Ureter (tissue), 1 donor: Measurements from ENCODE around the gene WDFY2. TPM values are rescaled to one million over a fixed set of nuclear protein-coding genes. Genes with fewer than 3 reads are reported as not detected.
A peak's percentile ranks its signal among the peaks of the same experiment; 100 is the strongest.
"Not testable (repeated sequence)": the region's sequence is repeated elsewhere in the genome, so short reads cannot be mapped to it uniquely, and the experiment has no call there.

ENCODE experiments used
- DNase-seq: peaks from one replicate; pipeline ENCODE4 v3.0.0-alpha.2; 2020; ENCODE audit warnings: low spot score
- total RNA-seq: library from RNA; stranded (reverse); gene quantifications from one replicate; pipeline ENCODE4 v1.2.4, GENCODE V29; 2023
- donor health status: DM: yes; HTN: yes; CAD: no.

Gene WDFY2, protein sequence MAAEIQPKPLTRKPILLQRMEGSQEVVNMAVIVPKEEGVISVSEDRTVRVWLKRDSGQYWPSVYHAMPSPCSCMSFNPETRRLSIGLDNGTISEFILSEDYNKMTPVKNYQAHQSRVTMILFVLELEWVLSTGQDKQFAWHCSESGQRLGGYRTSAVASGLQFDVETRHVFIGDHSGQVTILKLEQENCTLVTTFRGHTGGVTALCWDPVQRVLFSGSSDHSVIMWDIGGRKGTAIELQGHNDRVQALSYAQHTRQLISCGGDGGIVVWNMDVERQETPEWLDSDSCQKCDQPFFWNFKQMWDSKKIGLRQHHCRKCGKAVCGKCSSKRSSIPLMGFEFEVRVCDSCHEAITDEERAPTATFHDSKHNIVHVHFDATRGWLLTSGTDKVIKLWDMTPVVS
- 17.2 TPM for total RNA-seq

DNA sequence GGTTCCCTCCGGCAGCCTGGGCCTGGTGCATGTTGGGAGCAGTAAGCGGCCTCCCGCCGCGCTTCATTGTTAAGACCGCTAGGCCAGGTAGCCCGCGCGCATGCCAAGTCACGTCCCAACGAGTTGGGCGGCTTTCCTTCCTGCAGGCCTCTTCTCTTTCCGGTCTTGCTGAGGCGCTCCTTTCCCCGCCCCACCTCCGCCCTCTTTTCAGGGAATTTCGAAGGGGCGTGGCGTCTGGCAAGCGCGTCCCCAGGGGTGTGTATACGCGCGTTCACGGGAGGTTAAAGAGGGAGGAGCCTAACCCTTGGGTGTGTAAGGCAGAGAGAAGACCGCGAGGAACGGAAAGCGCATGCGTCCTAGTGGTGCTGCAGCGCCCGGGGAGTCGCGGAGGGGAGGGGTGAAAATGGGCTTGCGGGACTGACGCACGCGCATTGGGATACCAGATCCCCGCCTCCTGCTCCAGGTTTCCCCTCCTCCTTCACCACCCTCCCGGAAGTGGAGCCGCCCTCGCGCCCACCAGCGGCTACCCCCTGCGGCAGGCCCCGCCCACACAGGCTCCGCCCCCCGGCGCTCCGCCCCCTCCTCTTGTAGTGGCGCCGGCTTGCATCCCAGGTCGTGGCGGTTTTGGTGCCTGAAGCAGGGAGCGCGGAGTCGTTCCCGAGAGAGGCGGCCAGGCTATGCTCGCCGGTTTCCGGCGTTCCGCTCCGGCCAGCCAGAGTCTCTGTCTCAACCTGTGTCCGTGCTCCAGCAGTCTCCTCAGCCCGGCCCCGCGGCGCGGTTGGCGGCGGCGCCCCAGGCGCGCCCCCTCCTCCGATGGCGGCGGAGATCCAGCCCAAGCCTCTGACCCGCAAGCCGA, at the start of gene WDFY2:
WDFY2 (plus strand) TSS at position 588 of the 856 bp plus-strand sequence; CDS start at position 814, 226 bp downstream.
- peak; percentile 100 for DNase-seq

DNA sequence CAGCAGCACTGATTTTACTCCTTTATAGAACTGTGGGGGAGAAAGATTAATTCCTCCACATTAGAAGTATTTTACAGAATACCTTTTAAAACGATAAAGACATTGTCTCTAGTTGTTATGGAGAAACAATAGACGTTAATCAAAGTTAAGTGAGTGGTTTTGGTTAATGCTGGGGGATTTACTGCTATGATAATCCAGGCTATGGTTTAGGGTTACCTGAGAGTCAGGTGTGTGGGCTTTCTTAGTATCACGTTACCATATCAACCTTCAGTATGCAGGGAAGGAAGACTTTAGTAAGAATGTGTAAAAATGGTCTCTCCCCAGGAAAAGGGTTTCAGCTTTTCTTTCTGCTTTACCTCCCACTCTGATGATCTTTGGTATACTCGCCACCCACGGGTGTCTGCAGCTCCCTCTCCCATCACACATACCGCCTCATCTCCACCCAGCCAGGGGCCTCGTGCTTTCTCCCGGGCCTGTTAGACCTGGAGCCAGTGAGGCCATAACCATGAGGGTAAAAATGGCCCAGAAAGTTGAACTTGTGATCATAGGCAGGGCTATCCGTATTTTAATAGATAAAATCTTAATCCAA, 45.6 kb upstream of the WDFY2 start:
- DNase-seq, result no peak

DNA sequence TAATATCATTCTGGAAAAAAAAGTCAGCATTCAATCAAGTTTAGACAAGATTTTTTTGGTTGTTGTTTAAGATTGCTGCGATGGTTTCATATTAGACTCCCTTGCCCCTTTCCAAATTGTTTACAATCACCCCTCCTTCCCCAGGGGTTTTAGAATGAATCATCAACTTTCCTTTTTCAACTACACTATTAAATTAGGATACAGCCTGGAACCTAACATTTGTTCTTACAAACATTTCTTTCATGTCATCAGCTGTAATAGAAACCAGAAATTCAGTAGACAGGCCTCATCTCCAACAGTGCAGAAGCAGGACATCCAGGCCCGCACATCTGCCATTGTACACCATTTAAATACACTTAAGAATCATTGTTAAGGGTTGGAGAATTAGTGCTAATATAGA, 44.4 kb upstream of the WDFY2 start:
- no peak for DNase-seq

DNA sequence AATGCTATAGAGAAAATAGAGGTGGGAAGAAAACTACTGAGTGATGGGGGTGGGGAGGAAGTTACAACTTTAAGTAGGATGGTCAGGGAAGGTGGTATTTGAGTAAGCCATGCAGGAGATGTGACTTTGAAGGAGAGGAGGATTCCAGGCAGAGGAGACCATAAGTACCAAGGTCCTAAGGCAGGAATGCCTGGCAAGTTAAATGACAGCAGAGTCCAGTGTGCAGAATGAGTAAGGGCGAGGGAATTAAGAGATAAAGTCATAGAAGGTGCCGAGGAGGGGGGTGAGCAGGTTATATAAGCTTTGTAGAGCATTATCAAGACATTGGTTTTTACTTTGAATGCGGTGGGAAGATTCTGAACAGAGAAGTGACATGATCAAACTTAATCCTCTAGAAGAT, 43.2 kb upstream of the WDFY2 start:
- no peak for DNase-seq

DNA sequence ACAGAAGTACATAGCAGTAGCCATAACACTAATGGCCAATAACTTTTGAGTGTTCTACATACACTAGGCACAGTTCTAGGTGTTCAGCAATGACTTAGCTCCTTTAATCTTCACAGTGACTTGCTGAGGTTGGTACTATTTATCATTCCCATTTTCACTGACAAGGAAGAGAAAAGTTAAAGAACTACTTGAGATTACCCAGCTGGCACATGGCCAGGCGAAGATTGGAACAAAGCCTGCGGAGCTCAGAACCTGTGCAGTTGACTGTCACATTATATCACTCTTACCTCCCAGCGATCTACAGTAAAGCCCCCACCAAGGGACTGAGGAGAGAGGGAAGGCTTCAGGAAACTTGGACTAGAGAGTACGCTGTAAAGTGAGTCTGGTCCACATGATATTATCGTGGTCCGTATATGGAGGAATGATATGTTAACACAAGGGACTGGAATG, 42.4 kb upstream of the WDFY2 start:
- DNase-seq, result no peak

DNA sequence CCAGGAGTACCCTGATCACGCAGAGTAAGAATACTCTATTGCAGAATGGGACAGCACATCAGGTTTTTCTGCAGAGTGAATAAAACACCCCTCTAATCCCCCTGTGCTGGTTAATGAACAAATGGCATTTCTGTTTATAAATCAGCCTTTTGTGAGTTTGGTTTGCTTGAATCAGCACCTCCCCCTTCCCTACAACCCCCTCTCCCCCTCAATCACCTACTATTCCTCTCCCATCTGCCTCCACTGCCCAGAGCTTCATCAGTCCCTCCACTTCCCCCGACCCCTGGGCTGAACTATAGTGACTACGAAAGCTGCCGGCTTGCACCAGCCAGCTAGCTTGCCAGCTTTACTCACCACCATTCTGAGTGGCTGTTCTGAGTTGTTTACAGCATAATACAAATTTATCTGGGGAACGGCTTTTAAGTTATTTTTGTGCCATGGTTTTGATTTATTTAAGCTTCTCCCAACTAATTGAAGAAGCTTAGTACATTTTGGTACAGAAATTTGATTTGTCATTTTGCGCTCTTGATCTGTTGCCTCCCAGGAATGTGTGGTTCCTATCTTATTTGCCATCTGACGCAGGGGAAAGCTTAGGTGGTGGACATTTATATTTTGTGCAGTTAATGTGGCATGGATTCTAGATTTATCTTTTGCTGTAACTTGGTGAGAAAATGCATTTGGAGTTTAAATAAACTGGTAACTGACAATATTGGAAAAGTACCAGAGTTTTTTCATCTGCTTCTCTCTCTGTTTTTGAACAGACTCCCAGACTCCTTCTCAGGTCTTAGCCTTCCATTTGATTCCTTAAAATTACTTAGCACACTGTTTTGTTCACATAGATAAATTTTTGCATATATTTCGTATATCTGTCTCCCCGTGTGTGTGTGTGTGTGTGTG, 41.7 kb upstream of the WDFY2 start:
- no peak for DNase-seq

DNA sequence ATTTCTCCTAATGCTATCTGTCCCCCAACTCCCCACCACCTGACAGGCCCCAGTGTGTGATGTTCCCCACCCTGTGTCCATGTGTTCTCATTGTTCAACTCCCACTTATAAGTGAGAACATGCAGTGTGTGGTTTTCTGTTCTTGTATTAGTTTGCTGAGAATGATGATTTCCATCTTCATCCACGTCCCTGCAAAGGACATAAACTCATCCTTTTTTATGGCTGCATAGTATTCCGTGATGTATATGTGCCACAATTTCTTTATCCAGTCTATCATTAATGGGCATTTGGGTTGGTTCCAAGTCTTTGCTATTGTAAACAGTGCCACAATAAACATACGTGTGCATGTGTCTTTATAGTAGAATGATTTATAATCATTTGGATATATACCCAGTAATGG, 38.8 kb upstream of the WDFY2 start:
- DNase-seq, result not testable (repeated sequence)

DNA sequence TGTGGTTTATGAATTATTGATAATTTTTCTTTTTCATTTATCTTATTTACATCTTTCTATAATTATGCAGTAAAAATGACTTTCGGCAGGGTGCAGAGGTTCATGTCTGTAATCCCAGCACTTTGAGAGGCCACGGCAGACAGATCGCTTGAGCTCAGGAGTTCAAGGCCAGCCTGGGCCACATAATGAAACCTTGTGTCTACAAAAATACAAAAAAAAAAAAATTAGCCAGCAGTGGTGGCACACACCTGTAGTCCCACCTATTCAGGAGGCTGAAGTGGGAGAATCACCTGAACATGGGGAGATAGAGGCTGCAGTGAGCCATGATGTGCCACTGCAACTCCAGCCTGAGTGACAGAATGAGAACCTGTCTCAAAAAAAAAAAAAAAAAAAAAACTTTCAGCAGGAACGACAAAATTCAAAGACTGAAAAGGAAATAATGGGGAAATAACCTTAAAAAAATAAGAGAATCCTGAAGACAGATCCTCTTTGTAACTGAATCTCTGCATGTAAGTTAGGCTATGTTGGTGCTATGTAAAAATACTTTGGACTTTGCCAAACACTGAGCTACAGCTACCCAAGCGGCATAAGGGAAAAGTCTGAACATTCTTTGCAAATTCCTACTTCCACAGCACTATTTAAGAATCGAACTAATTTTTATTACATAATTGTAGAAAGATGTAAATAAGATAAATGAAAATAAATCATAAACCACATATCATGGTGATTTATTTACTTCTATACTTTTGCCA, 36.7 kb upstream of the WDFY2 start:
- DNase-seq, result no peak

DNA sequence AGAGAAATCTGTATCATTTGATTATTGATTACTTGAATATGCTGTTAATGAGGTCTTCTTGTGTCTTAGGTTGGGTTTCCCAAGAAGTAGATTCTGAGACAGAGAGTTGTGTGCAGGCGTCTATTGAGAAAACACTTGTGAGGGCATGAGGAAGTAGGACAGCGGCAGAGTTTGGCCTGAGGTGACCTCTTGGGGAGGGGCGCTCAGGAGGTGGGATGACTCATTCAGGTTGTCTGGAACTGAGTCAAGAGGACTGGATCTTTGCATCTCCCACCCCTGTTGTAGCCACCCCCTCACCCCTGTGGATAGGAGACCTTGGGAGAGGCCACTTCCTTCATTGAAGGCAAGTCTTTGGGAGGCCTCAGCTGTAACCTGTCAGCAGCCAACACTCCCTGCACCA, 35.2 kb upstream of the WDFY2 start:
- DNase-seq, result peak; percentile 52

DNA sequence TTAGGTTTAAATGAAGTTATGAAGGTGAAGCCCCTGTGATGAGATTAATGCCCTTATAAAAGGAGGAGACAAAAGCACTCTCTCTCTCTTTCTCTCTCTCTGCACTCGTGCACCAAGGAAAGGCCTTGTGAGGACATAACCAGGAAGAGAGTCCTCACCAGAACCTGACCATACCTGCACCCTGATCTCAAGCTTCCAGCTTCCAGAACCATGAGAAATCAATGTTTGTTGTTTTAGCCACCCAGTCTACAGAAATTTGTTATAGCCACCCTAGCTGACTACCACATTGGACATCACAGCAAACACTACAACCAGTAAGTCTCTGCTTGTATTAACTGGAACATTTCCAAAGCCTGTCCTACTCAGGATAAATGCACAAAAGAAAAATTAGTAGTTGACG, 34.7 kb upstream of the WDFY2 start:
- no peak for DNase-seq

DNA sequence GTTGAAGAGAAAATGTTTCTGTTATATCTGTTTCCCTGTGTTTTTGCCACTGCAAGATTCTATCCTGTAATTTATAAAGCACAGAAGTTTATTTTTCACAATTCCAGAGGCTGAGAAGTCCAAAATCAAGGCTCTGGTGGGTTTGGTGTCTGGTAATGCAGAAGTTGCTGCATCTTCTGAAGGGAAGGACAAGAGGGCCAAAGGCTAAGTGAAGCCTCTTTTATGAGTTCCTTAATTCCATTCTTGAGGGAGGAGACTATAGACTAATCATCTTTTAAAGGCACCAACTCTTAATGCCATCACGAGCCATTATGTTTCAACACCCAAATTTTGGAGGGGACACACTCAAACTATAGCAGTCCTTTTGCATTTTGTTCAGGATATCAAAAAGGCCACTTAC, 34.1 kb upstream of the WDFY2 start:
- no peak for DNase-seq

DNA sequence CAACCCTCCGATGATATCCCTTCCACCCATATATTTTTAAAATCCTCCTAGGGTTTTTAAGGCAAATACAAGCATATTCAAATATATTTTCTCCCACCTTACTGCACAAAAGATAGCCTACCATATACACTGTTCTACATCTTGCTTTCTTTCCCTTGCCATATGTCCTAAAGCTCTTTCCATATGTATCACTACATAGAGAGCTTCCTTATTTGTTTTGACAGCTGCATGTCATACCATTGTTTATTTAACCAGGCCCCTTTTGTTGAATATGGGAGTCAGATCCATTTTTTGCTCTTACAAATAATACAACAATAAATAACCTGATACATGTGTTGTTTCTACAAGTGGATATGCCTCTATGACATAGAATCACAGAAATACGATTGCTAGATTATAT, 32.8 kb upstream of the WDFY2 start:
- DNase-seq, result no peak

DNA sequence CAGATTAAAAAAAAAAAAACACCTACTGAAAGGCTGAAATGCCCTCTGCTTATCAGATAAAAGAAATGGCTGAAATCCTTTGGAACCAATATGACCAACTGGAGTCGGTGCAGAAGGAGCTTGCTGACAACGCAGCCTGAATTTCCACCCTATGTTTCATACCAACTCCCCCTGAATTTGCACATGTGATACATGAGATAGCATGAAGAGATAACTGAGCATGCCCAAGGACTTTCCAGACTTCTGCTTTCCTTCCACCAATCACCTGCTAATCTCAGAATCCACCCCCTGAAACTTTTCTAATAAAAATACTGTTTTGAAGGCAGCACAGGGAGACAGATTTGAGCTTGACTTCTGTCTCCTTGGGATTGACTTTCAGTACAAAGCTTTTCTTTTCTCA, 32.2 kb upstream of the WDFY2 start:
- no peak for DNase-seq

DNA sequence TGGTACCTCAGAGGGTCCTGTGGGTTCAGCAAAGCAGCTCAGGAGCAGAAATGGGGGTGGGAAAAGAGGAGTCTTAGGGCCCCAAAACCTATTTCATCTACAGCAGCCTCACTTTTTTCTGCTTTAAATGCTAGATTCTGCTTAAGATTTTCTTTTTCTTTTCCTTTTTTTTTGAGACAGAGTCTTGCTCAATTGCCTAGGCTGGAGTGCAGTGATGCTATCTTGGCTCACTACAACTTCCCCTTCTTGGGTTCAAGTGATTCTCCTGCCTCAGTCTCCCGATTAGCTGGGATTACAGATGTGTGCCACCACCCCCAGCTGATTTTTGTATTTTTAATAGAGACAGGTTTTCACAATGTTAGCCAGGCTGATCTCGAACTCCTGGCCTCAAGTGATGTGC, 30.7 kb upstream of the WDFY2 start:
- no peak for DNase-seq

DNA sequence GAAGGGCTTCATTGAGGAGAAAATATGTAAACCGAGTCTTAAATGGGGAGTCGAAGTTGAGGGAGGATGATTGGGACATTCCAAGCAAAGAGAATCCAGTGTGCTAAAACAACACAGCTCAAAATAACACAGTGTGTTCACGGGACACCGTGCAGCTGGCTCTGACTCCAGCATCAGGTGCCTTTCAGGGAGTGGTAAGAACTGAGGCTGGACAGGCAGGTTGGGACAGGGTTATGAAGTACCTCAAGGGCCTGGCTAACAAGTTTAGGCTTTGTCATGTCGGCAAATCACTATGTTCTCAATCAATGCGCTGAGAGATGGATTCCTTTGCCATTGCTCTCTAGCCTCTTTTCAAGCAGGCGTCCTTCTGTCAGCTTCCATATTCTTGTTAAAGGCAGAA, 27.5 kb upstream of the WDFY2 start:
- DNase-seq, result peak; percentile 61

DNA sequence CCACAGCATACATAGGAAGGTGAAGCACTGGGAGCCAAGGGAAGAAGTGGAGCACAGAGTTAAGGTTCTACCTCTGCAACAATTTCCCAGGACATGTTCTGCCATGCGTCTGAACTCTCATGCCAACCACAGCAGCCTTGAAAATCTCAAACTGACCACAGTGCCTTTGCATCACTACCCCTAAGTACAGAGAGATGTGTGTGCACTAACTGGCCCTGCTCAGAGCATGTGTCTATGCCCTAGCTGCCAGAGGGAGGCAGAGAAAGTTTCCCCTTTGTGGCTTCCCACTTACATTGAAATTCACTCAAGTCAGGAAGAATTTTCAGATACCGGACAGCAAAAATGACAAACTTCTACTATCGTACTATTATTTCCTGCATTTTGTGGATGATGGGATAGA, 26.8 kb upstream of the WDFY2 start:
- no peak for DNase-seq

DNA sequence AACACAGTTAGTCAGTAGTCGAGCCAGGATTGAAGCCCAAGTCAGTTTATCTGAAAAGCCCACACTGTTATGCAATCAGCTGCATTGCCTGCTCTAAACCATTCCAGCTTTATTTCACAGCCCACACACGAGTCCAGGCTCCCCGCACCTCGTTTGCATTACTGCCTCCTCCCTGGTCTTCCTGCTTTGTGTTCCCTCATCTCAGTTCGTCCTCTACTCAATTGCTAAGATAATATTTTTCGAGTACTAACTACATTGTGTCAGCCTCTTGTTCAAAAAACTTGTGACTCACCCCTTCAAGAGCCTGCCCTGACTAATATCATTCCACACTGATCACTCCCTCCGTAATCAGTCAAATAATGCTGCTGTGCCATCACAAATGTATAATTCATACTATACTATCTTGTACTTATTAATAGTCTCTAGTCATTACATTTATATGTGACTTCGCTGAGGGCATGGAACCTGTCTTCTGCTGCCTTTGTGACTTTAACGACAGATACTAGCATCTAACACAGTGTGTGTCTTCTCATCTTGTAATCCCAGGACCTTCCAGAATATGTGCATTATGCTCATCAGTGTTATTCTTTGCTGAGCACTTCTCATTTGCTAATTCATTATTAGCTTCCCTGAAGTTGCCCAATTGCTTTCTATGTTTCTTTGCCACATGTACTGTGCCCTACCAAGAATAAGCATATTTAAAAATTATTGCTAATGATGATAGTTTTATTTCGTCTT, 26.2 kb upstream of the WDFY2 start:
- DNase-seq, result no peak

DNA sequence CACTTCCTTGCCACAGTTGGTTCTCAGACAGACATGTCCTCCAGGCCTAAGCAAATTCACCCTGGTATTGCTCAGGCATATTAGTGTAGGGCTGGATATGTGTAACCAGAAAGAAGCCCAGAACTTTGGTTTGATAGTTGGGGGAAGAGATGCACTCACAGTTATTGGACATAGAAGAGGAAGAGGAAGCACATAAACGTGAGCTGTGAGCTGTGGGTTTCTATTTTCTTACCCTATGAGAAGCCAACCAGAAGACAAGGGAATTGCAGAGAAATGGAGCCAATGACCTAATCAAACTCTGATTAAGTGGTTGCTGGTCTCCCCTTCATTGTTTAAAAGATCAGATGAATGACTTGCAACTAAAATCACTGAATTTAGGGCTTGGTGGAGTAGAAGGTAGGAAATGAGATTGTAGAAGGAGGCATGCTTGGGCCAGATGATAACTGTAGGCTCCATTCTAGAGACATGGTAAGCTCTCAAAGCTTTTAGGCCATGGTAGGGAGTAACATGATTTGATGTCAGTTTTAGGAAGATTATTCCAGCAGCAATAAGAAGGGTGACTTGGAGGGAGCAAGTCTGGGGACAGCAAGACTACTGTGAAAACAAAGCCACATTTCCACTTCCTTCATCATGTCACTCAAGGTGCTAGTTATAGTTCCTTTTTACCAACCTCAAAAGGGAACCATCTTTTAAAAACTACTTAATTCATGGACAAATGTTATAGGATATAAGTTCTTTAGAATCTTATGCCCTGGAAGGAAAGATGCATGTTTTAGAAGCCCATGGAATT, 24.1 kb upstream of the WDFY2 start:
- no peak for DNase-seq

DNA sequence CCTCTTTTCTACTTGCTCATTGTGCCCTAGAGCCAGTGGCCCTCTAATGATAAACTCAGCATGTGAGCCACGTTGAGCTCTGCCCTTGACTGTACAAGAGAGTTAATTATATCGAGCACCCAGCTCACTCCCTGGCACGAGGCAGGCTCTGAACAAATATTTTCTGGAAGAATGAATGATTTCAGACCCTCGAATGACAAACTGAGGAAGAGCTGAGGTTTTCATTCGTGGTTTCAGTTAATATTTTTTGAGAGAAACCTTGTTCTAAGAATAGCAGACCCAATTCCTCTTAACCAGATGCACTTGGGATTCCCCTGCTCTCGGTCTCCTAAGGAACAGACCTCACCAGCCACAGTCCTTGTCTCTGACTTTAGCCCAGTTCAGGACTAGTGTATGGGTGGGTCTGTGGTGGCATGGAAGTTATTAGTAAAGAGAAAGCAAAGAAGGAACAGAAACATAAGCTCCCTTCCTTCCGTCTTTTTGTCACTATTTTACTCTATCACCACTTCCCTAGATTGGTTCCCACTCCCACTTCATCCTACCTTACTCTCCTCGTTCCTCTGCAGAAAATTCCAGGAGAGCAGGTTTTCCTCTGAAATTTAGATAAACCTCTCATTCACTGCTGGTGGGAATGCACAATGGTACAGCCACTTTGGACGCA, 22.1 kb upstream of the WDFY2 start:
- DNase-seq, result no peak
